CD4-positive, CD25-positive, alpha-beta regulatory T cell (primary cell): ENCODE data around the gene TEC. TPM values are rescaled to one million over a fixed set of nuclear protein-coding genes. Genes with fewer than 3 reads are reported as not detected.
"Not testable (repeated sequence)": the region's sequence is repeated elsewhere in the genome, so short reads cannot be mapped to it uniquely, and the experiment has no call there.

ENCODE experiments used
- ATAC-seq, 2 donors: fragments of 150-1000 bp; cut with Tn5 transposase; one replicate each; pipeline ENCODE4 v1.10.0; 2021; ENCODE audit warnings: low read depth in 2 of 2, moderate number of reproducible peaks in 2 of 2, moderate library complexity in 1 of 2
- DNase-seq, 3 donors: peaks; one replicate each; pipeline versions ENCODE4 v3.0.0 to v3.0.0-alpha.2; 2012 to 2022; ENCODE audit warnings: mixed read lengths in 1 of 3
- H3K27ac ChIP-seq: one replicate; pipeline ENCODE4 v1.7.0; 2013; ENCODE audit warnings: mild to moderate bottlenecking, low read length; ENCODE audit not compliant: insufficient read depth, poor library complexity, severe bottlenecking
- H3K27me3 ChIP-seq: one replicate; pipeline ENCODE4 v1.7.0; 2013; ENCODE audit warnings: low read length; ENCODE audit not compliant: control insufficient read depth, insufficient read depth
- H3K36me3 ChIP-seq: one replicate; pipeline ENCODE4 v1.7.0; 2013; ENCODE audit warnings: mild to moderate bottlenecking, low read length, moderate library complexity; ENCODE audit not compliant: control insufficient read depth, insufficient read depth
- H3K4me1 ChIP-seq: 2 replicates; pipeline ENCODE4 v1.7.0; 2013; ENCODE audit warnings: mild to moderate bottlenecking, low read length; ENCODE audit not compliant: insufficient read depth, control insufficient read depth, poor library complexity, severe bottlenecking
- H3K4me3 ChIP-seq: one replicate; pipeline ENCODE4 v1.7.0; 2013; ENCODE audit warnings: low read depth, mild to moderate bottlenecking, low read length, moderate library complexity
- H3K9me3 ChIP-seq, 2 experiments: 1 replicate in 1 of 2; 2 replicates in 1 of 2; pipeline ENCODE4 v1.7.0; 2013; ENCODE audit warnings: low read length in 2 of 2, mild to moderate bottlenecking in 1 of 2, moderate library complexity in 1 of 2; ENCODE audit not compliant: control insufficient read depth in 2 of 2
- H3K27ac Mint-ChIP-seq, 3 donors: one replicate each; pipeline ENCODE4 v1.8.0; 2020 to 2022; ENCODE audit warnings: mild to moderate bottlenecking in 3 of 3, mixed read lengths in 3 of 3, moderate library complexity in 2 of 3
- H3K27me3 Mint-ChIP-seq: one replicate; pipeline ENCODE4 v1.8.0; 2022; ENCODE audit warnings: mild to moderate bottlenecking, mixed read lengths
- H3K36me3 Mint-ChIP-seq: one replicate; pipeline ENCODE4 v1.8.0; 2020; ENCODE audit warnings: mixed read lengths
- H3K4me1 Mint-ChIP-seq, 4 donors: one replicate each; pipeline ENCODE4 v1.8.0; 2020 to 2022; ENCODE audit warnings: mixed read lengths in 4 of 4, mild to moderate bottlenecking in 1 of 4
- H3K4me3 Mint-ChIP-seq, 4 donors: one replicate each; pipeline ENCODE4 v1.8.0; 2020 to 2022; ENCODE audit warnings: mild to moderate bottlenecking in 4 of 4, mixed read lengths in 4 of 4, moderate library complexity in 3 of 4
- H3K9me3 Mint-ChIP-seq, 7 donors: one replicate each; pipeline ENCODE4 v1.8.0; 2020 to 2022; ENCODE audit warnings: mixed read lengths in 7 of 7, mild to moderate bottlenecking in 3 of 7, moderate library complexity in 2 of 7
- polyA plus RNA-seq, 4 donors: library from polyadenylated mRNA; unstranded; fragments of 300-500 nt; fragmentation: Illumina TruSeq; gene quantifications; one replicate each; pipeline ENCODE4 v1.2.3, GENCODE V29; 2021
- total RNA-seq: library from RNA; stranded (reverse); gene quantifications from one replicate; pipeline ENCODE4 v1.2.3, GENCODE V29; 2022

Gene TEC
- total and polyA plus RNA-seq, 5 donors from 2014 or later = 0.17 to 3.0 (median 1.2) TPM

DNA sequence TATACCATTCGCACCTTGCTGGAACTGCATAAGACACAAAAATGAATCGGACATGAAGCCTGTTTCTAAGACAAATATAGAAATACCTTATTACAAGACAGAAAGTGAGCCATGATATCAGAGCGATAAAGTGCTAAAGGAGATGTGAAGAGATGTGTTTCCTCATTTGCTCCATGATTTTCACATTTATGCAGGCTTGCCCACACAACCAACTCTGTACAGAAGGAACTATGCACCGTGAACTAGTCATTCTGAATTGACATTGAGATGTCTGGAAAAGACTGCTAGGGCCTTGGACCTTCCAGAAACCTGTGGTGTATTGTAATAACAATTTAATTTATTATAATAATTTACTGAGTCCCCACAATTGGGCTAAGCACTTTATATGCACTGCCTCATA is 97.0 kb downstream of the TEC start:
- Histone ChIP-seq H3K27ac (no peak overlapping the region), H3K36me3 (no peaks in the 10 kb centered on the region), H3K4me3 (no peak overlapping the region), H3K9me3 (no peaks in the 10 kb centered on the region), H3K4me1 (no peaks in the 10 kb centered on the region), H3K27me3 (no peaks in the 10 kb centered on the region)
- no peaks in the 10 kb centered on the region for H3K27me3 Mint-ChIP-seq
- H3K9me3 Mint-ChIP-seq = peaks cover 0 to 1% (median 0%) of the 10 kb centered on the region in 7 donors
- peaks cover 3% of the 10 kb centered on the region for H3K36me3 Mint-ChIP-seq
- H3K4me3 Mint-ChIP-seq = no peak overlapping the region
- no peak overlapping the region for H3K27ac Mint-ChIP-seq
- DNase-seq = no peak
- peaks cover 0 to 2% (median 0%) of the 10 kb centered on the region in 4 donors for H3K4me1 Mint-ChIP-seq
- ATAC-seq = no peak

DNA sequence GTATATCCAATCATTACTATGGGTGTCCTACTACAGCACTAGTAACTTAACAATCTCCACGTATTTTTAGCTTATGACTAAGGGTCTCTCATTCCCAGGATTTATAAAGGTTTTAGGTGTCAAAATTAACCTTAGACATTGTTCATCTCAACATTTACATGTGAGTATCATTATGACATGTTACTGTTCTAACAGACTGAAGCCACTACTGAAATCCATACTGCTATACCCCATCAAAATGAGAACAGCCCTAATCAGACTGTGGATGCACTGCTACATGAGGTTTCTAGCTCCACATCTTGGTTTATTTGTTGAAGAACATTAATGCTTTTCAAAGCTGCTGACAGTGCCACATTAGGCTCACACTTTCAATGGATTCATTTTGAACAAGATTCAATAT is 100.0 kb downstream of the TEC start:
- H3K4me3 ChIP-seq = no peak overlapping the region

DNA sequence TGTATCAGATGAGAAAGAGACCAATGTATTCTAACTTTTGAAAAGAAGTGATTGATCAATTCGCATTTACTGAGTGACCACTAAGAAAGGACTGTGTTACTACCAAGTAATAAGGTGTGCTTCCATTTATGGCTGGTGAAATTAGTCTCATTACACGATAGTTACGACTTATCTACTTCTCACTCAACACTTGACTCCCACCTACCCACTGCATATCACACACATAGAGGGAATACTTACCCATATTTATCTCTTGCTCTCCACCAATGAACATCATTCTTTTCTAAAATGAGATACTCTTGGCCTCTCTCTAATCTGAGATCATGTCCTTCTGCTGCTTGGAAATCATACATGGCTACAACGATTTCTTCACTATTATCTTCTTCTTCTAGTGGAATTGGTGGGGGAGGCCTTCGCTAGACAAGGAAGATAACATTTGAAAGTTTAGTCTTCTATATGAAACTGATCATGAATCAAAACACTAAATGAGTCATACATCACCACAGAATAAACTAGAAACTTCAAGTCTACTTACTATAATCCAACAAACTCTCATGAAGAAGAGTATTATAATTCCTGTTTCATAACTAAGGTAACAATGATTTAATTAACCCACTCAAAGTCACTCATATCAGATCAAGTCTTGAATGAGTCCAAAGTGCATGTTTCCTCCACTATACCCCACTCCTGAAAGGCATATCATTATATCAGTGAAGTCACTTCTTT is 101.9 kb downstream of the TEC start:
- ATAC-seq = no peak
- H3K27me3 Mint-ChIP-seq = no peaks in the 10 kb centered on the region
- Histone ChIP-seq H3K36me3 (no peaks in the 10 kb centered on the region), H3K9me3 (no peaks in the 10 kb centered on the region), H3K4me3 (no peak overlapping the region), H3K27ac (no peak overlapping the region), H3K27me3 (no peaks in the 10 kb centered on the region), H3K4me1 (no peaks in the 10 kb centered on the region)
- H3K9me3 Mint-ChIP-seq = peaks cover 0 to 2% (median 0%) of the 10 kb centered on the region in 7 donors
- H3K4me3 Mint-ChIP-seq = no peak overlapping the region
- H3K36me3 Mint-ChIP-seq = peaks cover 4% of the 10 kb centered on the region
- DNase-seq = peak in 1 of 3 donors; percentile 12
- no peaks in the 10 kb centered on the region for H3K4me1 Mint-ChIP-seq
- H3K27ac Mint-ChIP-seq = no peak overlapping the region

More for the DNA sequence above, 100.0 kb downstream of the TEC start:
- Histone ChIP-seq H3K27ac (no peak overlapping the region), H3K9me3 (no peaks in the 10 kb centered on the region), H3K4me1 (no peaks in the 10 kb centered on the region), H3K27me3 (no peaks in the 10 kb centered on the region), H3K36me3 (no peaks in the 10 kb centered on the region)
- no peak overlapping the region for H3K27ac Mint-ChIP-seq
- no peaks in the 10 kb centered on the region for H3K27me3 Mint-ChIP-seq
- ATAC-seq (no peak), DNase-seq (no peak)
- no peak overlapping the region for H3K4me3 Mint-ChIP-seq
- no peaks in the 10 kb centered on the region for H3K4me1 Mint-ChIP-seq
- H3K36me3 Mint-ChIP-seq = peaks cover 4% of the 10 kb centered on the region
- peaks cover 0 to 2% (median 0%) of the 10 kb centered on the region in 7 donors for H3K9me3 Mint-ChIP-seq

DNA sequence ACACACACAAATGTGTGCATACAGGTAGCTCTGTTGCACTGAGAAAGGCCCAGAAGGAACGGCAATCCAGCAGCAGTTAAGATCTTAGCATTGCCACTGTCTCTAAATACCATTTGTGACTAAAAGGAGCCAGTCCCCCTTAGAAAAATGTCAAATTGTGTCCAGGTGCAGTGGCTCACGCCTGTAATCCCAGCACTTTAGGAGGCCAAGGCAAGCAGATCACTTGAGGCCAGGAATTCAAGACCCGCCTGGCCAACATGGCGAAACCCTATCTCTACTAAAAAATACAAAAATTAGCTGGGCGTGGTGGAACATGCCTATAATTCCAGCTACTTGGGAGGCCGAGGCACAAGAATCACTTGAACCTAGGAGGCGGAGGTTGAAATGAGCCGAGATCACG is 105.1 kb downstream of the TEC start:
- not testable (repeated sequence) for H3K4me1 Mint-ChIP-seq, DNase-seq, ATAC-seq, H3K27ac ChIP-seq, H3K27me3 Mint-ChIP-seq, H3K4me3 ChIP-seq, H3K27me3 ChIP-seq, H3K9me3 Mint-ChIP-seq, H3K9me3 ChIP-seq, H3K4me1 ChIP-seq, H3K4me3 Mint-ChIP-seq, H3K36me3 ChIP-seq, H3K27ac Mint-ChIP-seq, H3K36me3 Mint-ChIP-seq

DNA sequence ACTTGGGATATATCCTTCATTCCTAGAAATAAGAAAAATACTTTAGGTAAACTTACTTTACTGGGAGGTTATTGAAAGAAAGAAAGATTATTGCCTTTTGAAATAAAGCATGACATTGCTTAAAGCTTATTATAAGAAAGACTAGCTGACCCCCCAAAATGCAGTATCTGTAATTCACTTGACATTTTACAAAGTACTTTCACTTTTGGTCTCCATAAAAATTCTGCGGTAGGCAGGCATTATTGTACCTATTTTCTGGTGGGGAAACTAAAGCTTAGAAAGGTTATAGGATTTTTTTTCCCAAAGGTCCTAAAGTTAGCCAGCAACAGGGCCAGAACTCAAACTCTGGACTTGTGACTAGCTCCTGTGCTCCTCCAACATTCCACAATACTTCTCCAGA is 105.9 kb downstream of the TEC start:
- ATAC-seq (no peak), DNase-seq (no peak)
- no peaks in the 10 kb centered on the region for H3K4me1 ChIP-seq
- peaks cover 0 to 2% (median 0%) of the 10 kb centered on the region in 7 donors for H3K9me3 Mint-ChIP-seq
- no peaks in the 10 kb centered on the region for H3K9me3 ChIP-seq
- H3K27ac ChIP-seq = no peak overlapping the region
- no peak overlapping the region for H3K4me3 Mint-ChIP-seq
- H3K27me3 Mint-ChIP-seq = no peaks in the 10 kb centered on the region
- no peaks in the 10 kb centered on the region for H3K4me1 Mint-ChIP-seq
- no peak overlapping the region for H3K27ac Mint-ChIP-seq
- no peaks in the 10 kb centered on the region for H3K36me3 ChIP-seq
- H3K4me3 ChIP-seq = no peak overlapping the region
- H3K27me3 ChIP-seq = no peaks in the 10 kb centered on the region
- H3K36me3 Mint-ChIP-seq = peaks cover 14% of the 10 kb centered on the region

DNA sequence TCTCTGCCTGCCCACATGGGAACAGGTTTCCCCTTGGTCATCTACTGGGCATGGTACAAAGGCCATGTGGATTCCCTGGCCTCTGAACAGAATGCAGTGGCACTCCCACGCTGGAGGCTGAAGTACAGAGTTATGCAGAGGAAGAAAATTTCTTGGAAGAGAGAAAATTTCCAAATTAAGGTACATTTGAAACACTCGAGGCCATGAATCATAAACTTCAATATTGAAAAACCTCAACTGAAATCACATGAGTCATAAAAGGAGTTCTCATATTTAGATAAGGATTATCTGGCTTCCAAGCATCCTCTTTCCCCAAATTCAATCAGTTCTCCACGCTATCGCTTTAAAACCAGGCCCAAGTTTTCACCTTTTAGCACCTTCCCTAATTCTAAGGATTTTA is 107.5 kb downstream of the TEC start:
- no peak overlapping the region for H3K27ac Mint-ChIP-seq
- DNase-seq = no peak
- H3K27me3 Mint-ChIP-seq = no peaks in the 10 kb centered on the region

DNA sequence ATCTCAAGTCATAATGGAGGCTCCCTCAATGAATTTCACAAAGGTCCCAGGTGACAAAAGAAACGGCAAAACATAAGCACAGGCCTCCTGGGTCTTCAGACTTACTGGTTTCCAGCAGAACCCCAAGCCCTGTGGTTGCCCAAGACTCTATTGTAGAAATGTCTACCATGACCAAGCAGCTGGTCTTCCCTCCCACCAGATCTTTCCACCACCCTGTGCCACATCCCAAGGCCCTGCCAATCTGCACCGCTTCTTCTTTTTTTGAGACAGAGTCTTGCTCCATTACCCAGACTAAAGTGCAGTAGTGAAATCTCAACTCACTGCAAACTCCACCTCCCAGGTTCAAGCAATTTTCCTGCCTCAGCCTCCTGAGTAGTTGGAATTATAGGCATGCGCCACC is 112.4 kb downstream of the TEC start:
- Mint-ChIP-seq H3K4me3 (no peak overlapping the region), H3K4me1 (no peaks in the 10 kb centered on the region), H3K27ac (no peak overlapping the region), H3K9me3 (peaks cover 0 to 29% (median 7%) of the 10 kb centered on the region in 7 donors), H3K27me3 (no peaks in the 10 kb centered on the region), H3K36me3 (peaks cover 38% of the 10 kb centered on the region)
- DNase-seq (no peak), ATAC-seq (no peak)
- no peaks in the 10 kb centered on the region for H3K4me1 ChIP-seq
- no peaks in the 10 kb centered on the region for H3K27me3 ChIP-seq
- no peaks in the 10 kb centered on the region for H3K36me3 ChIP-seq
- no peak overlapping the region for H3K4me3 ChIP-seq
- no peak overlapping the region for H3K27ac ChIP-seq
- peaks cover 34 to 35% of the 10 kb centered on the region in 2 experiments for H3K9me3 ChIP-seq

More for the DNA sequence above, 107.5 kb downstream of the TEC start:
- Mint-ChIP-seq H3K4me1 (no peaks in the 10 kb centered on the region), H3K4me3 (no peak overlapping the region), H3K9me3 (peaks cover 0 to 4% (median 1%) of the 10 kb centered on the region in 7 donors), H3K36me3 (peaks cover 19% of the 10 kb centered on the region)
- Histone ChIP-seq H3K4me1 (no peaks in the 10 kb centered on the region), H3K9me3 (no peaks in the 10 kb centered on the region), H3K27ac (no peak overlapping the region), H3K27me3 (no peaks in the 10 kb centered on the region), H3K4me3 (no peak overlapping the region), H3K36me3 (no peaks in the 10 kb centered on the region)
- ATAC-seq = no peak

DNA sequence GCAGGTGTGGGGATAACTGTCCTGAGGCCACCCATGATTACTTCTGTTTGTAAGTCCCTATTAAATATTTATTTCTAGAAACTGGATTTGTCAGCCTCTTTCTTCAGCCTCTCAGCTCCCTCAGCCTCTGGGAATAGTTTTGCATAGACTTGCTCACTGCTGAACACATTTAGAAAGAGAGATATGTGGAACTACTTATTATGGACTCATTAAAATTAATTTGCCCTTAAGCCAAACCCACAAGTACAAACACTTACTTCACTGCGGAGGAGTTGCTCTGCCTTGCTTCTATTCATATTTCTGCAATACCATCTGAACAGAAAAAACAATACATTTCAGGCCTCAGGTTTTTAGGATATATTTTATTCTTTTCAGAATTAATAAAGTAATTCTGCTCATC is 113.2 kb downstream of the TEC start:
- H3K9me3 ChIP-seq = peaks cover 34 to 35% of the 10 kb centered on the region in 2 experiments
- Mint-ChIP-seq H3K4me3 (no peak overlapping the region), H3K4me1 (no peaks in the 10 kb centered on the region), H3K27ac (no peak overlapping the region), H3K9me3 (peaks cover 0 to 29% (median 7%) of the 10 kb centered on the region in 7 donors), H3K27me3 (no peaks in the 10 kb centered on the region), H3K36me3 (peaks cover 38% of the 10 kb centered on the region)
- H3K27ac ChIP-seq = no peak overlapping the region
- DNase-seq (no peak), ATAC-seq (no peak)
- no peaks in the 10 kb centered on the region for H3K4me1 ChIP-seq
- no peak overlapping the region for H3K4me3 ChIP-seq
- no peaks in the 10 kb centered on the region for H3K36me3 ChIP-seq
- H3K27me3 ChIP-seq = no peaks in the 10 kb centered on the region
